WTC11 (cell line): ENCODE data around the gene B3GNT4. TPM values are rescaled to one million over a fixed set of nuclear protein-coding genes. Genes with fewer than 3 reads are reported as not detected.

Experiments used
- ATAC-seq: fragments of 200-7000 bp; cut with Tn5 transposase; 2 replicates; pipeline ENCODE4 v1.10.0; 2021; ENCODE audit warnings: mild to moderate bottlenecking, moderate library complexity
- CTCF ChIA-PET: fragments of 300-600 bp; sonication (Branson Sonifier 250); formaldehyde crosslinking; loops from one replicate; lab custom pipeline; 2021; ENCODE audit warnings: antibody characterized with exemption; lab: Charles Lee
- POLR2A ChIA-PET: fragments of 350-600 bp; sonication (Branson Sonifier 250); formaldehyde crosslinking; loops from one replicate; lab custom pipeline; 2021; ENCODE audit warnings: antibody characterized with exemption; lab: Charles Lee
- DNase-seq: peaks from one replicate; pipeline ENCODE4 v3.0.0; 2021; ENCODE audit warnings: low spot score
- H3K27ac Mint-ChIP-seq: 2 replicates; pipeline ENCODE4 v1.8.0; 2021; ENCODE audit warnings: mixed read lengths
- H3K27me3 Mint-ChIP-seq: 2 replicates; pipeline ENCODE4 v1.8.0; 2021; ENCODE audit warnings: low read depth, mild to moderate bottlenecking, moderate library complexity, mixed read lengths
- H3K36me3 Mint-ChIP-seq: 2 replicates; pipeline ENCODE4 v1.8.0; 2021; ENCODE audit warnings: mixed read lengths
- H3K4me1 Mint-ChIP-seq: 2 replicates; pipeline ENCODE4 v1.8.0; 2022; ENCODE audit warnings: mixed read lengths
- H3K4me3 Mint-ChIP-seq: 2 replicates; pipeline ENCODE4 v1.8.0; 2021; ENCODE audit warnings: mild to moderate bottlenecking, moderate library complexity, mixed read lengths
- H3K9me3 Mint-ChIP-seq: 2 replicates; pipeline ENCODE4 v1.8.0; 2021; ENCODE audit warnings: mixed read lengths
- ELF4 ChIP-seq: sonication (generic); formaldehyde crosslinking; IDR thresholded peaks from 2 replicates; pipeline ENCODE4 v1.8.1; 2022; ENCODE audit warnings: low read depth, mild to moderate bottlenecking, moderate library complexity, missing genetic modification reagents
- GTF2I ChIP-seq: fragments of 250-450 bp; sonication (Bioruptor Pico); conservative IDR thresholded peaks from 2 replicates; pipeline ENCODE4 v1.4.0; 2021; ENCODE audit warnings: mild to moderate bottlenecking
- JAZF1 ChIP-seq: fragments of 250-450 bp; sonication (Bioruptor Pico); IDR thresholded peaks from 2 replicates; pipeline ENCODE4 v1.9.0; 2021; ENCODE audit warnings: moderate library complexity, mild to moderate bottlenecking, inconsistent platforms
- OVOL2 ChIP-seq: fragments of 250-450 bp; sonication (Bioruptor Pico); IDR thresholded peaks from 2 replicates; pipeline ENCODE4 v1.9.0; 2021; ENCODE audit warnings: mild to moderate bottlenecking, borderline replicate concordance
- SP1 ChIP-seq: sonication (generic); formaldehyde crosslinking; conservative IDR thresholded peaks from 2 replicates; pipeline ENCODE4 v1.8.1; 2022; ENCODE audit warnings: missing genetic modification reagents
- TEAD4 ChIP-seq: sonication (generic); formaldehyde crosslinking; IDR thresholded peaks from 2 replicates; pipeline ENCODE4 v1.8.0; 2022; ENCODE audit warnings: mild to moderate bottlenecking, missing genetic modification reagents
- ZNF317 ChIP-seq: sonication (generic); formaldehyde crosslinking; IDR thresholded peaks from 2 replicates; pipeline ENCODE4 v1.8.1; 2023; ENCODE audit warnings: low read depth, mild to moderate bottlenecking, moderate library complexity, missing genetic modification reagents, borderline replicate concordance
- total RNA-seq: library from RNA; stranded (reverse); gene quantifications from 3 replicates; pipeline ENCODE4 v1.2.3, GENCODE V29; 2021
- TF ChIP-seq, protein P1 (sequence below): sonication (generic); formaldehyde crosslinking; IDR thresholded peaks from 2 replicates; pipeline ENCODE4 v1.8.0; 2022; ENCODE audit warnings: mild to moderate bottlenecking, missing genetic modification reagents
- TF ChIP-seq, protein P2 (sequence below): sonication (generic); formaldehyde crosslinking; IDR thresholded peaks from 2 replicates; pipeline ENCODE4 v1.8.1; 2022; ENCODE audit warnings: low read depth, missing genetic modification reagents, borderline replicate concordance
- TF ChIP-seq, protein P3 (sequence below): fragments of 250-450 bp; sonication (Bioruptor Pico); IDR thresholded peaks from 2 replicates; pipeline ENCODE4 v1.8.0; 2021; ENCODE audit warnings: mild to moderate bottlenecking
- TF ChIP-seq, protein P4 (sequence below): sonication (generic); formaldehyde crosslinking; IDR thresholded peaks from 2 replicates; pipeline ENCODE4 v1.8.1; 2022; ENCODE audit warnings: mild to moderate bottlenecking, missing genetic modification reagents, moderate library complexity, borderline replicate concordance
- TF ChIP-seq, protein P5 (sequence below): fragments of 200-600 bp; IDR thresholded peaks from 2 replicates; pipeline ENCODE4 v1.8.0; 2022; ENCODE audit warnings: antibody characterized with exemption
- TF ChIP-seq, protein P6 (sequence below): sonication (generic); formaldehyde crosslinking; IDR thresholded peaks from 2 replicates; pipeline ENCODE4 v1.8.1; 2023; ENCODE audit warnings: mild to moderate bottlenecking, missing genetic modification reagents
- TF ChIP-seq, protein P7 (sequence below): sonication (generic); formaldehyde crosslinking; IDR thresholded peaks from 2 replicates; pipeline ENCODE4 v1.8.0; 2022; ENCODE audit warnings: mild to moderate bottlenecking, missing genetic modification reagents
- TF ChIP-seq, protein P8 (sequence below): fragments of 250-450 bp; sonication (Bioruptor Pico); IDR thresholded peaks from 2 replicates; pipeline ENCODE4 v2.1.2; 2022; ENCODE audit warnings: mild to moderate bottlenecking, moderate library complexity
- TF ChIP-seq, protein P9 (sequence below): sonication (generic); formaldehyde crosslinking; conservative IDR thresholded peaks from 2 replicates; pipeline ENCODE4 v1.8.1; 2022; ENCODE audit warnings: mild to moderate bottlenecking, missing genetic modification reagents

The B3GNT4 gene
- total RNA-seq, 1 experiment from 2014 or later: 2.0 TPM

DNA sequence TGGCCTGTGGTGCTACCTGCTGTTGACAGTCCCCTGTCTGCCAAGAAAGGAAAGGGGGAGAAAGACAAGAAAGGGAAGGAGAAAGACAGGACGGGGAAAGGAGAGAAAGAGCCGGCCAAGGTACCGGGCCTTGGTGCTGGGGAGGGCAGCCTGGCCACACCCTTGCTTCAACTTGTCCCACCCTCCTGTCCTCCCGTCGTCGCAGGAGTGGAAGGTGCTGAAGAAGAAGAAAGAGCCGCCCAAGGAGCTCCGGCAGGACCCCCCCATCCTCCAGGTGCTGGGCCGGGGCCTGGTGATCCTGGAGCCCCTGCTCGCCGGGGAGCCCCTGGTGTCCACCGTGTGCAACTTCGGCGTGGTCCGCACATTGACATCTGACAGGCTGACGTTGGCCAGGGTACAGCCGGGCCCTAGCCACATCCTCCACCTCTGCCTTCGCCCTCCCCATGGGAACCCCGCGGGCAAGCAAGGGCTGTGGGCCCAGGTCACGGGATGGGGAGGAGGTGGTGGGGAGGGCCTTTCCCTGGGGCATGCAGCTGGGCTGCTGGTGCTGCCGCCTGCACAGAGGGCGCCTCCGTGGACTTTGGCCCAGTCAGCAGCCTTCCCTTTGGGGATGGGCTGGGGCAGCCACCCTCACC, 2.9 kb upstream of the B3GNT4 start (continued):
- TF ChIP-seq, protein P1, sequence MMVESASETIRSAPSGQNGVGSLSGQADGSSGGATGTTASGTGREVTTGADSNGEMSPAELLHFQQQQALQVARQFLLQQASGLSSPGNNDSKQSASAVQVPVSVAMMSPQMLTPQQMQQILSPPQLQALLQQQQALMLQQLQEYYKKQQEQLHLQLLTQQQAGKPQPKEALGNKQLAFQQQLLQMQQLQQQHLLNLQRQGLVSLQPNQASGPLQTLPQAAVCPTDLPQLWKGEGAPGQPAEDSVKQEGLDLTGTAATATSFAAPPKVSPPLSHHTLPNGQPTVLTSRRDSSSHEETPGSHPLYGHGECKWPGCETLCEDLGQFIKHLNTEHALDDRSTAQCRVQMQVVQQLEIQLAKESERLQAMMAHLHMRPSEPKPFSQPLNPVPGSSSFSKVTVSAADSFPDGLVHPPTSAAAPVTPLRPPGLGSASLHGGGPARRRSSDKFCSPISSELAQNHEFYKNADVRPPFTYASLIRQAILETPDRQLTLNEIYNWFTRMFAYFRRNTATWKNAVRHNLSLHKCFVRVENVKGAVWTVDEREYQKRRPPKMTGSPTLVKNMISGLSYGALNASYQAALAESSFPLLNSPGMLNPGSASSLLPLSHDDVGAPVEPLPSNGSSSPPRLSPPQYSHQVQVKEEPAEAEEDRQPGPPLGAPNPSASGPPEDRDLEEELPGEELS (CRISPR knock-in tag): no peak
- TF ChIP-seq ZNF317 (CRISPR knock-in tag): no peak
- TF ChIP-seq, protein P2, sequence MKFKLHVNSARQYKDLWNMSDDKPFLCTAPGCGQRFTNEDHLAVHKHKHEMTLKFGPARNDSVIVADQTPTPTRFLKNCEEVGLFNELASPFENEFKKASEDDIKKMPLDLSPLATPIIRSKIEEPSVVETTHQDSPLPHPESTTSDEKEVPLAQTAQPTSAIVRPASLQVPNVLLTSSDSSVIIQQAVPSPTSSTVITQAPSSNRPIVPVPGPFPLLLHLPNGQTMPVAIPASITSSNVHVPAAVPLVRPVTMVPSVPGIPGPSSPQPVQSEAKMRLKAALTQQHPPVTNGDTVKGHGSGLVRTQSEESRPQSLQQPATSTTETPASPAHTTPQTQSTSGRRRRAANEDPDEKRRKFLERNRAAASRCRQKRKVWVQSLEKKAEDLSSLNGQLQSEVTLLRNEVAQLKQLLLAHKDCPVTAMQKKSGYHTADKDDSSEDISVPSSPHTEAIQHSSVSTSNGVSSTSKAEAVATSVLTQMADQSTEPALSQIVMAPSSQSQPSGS (CRISPR knock-in tag): no peak
- TF ChIP-seq, protein P3, sequence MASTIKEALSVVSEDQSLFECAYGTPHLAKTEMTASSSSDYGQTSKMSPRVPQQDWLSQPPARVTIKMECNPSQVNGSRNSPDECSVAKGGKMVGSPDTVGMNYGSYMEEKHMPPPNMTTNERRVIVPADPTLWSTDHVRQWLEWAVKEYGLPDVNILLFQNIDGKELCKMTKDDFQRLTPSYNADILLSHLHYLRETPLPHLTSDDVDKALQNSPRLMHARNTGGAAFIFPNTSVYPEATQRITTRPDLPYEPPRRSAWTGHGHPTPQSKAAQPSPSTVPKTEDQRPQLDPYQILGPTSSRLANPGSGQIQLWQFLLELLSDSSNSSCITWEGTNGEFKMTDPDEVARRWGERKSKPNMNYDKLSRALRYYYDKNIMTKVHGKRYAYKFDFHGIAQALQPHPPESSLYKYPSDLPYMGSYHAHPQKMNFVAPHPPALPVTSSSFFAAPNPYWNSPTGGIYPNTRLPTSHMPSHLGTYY (CRISPR knock-in tag): no peak
- no peak for TF ChIP-seq ELF4 (CRISPR knock-in tag)
- no peak for TF ChIP-seq SP1 (CRISPR knock-in tag)

DNA sequence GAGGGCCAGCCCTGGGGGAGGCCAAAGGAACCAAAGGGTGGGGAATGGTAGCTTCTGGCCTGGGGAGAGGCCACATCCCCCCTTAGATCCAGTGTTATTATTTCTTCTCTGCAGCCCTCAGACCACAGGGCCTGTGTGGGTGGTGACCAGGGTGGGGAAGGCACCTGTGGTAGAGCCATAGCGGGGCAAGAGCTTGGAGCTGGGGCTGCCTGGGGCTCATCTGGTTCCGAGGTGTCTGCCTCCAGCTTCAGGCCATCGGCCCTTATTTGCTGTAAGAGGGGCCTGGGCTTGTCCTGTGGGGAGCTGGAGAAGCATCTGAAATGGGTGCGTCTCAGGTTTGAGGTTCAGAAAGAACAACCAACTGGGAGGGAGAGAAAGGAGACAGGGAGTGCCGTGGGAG, 2.1 kb upstream of the B3GNT4 start:
- Mint-ChIP-seq H3K27ac (no peak overlapping the region), H3K27me3 (peaks cover 43% of the 10 kb centered on the region), H3K4me1 (peaks cover 16% of the 10 kb centered on the region), H3K4me3 (no peak overlapping the region), H3K9me3 (no peaks in the 10 kb centered on the region), H3K36me3 (no peaks in the 10 kb centered on the region)
- ChIA-PET CTCF (interaction anchor here (1.6 kb wide), 1 partner anchor 10 kb away, joined by 6 read pairs; no protein-coding TSS in a partner anchor), POLR2A (interaction anchor here (0.7 kb wide), 1 partner anchor 1370 kb away, joined by 3 read pairs; no protein-coding TSS in a partner anchor)
- DNase-seq (no peak), ATAC-seq (no peak)
- TF ChIP-seq JAZF1: no peak
- TF ChIP-seq, protein P4, sequence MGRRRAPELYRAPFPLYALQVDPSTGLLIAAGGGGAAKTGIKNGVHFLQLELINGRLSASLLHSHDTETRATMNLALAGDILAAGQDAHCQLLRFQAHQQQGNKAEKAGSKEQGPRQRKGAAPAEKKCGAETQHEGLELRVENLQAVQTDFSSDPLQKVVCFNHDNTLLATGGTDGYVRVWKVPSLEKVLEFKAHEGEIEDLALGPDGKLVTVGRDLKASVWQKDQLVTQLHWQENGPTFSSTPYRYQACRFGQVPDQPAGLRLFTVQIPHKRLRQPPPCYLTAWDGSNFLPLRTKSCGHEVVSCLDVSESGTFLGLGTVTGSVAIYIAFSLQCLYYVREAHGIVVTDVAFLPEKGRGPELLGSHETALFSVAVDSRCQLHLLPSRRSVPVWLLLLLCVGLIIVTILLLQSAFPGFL (CRISPR knock-in tag): no peak
- TF ChIP-seq, all 79 proteins: peak for 0

DNA sequence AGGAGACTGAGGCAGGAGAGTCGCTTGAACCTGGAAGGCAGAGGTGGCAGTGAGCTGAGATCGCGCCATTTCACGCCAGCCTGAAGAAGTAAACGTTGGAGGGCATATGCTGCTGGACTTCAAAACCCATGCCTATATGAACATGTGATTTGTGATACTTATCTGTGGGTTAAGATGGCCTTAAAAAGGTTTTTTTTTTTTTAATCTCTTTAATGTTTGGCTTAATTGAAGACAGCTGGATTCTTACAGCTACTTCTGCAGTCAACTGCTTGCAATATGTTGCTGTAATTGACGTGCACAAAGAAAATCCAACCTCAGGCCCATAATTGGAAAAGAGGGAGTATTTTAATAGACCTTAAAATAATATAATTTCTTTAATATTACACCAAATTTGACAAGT, 1.5 kb upstream of the B3GNT4 start:
- no peaks in the 10 kb centered on the region for H3K9me3 Mint-ChIP-seq
- CTCF ChIA-PET: interaction anchor here (1.6 kb wide), 1 partner anchor 11 kb away, joined by 6 read pairs; no protein-coding TSS in a partner anchor
- ATAC-seq (no peak), DNase-seq (no peak)
- H3K4me3 Mint-ChIP-seq: no peak overlapping the region
- POLR2A ChIA-PET: interaction anchor here (0.7 kb wide), 1 partner anchor 1369 kb away, joined by 3 read pairs; no protein-coding TSS in a partner anchor
- H3K36me3 Mint-ChIP-seq: no peaks in the 10 kb centered on the region
- H3K27ac Mint-ChIP-seq: no peak overlapping the region
- H3K27me3 Mint-ChIP-seq: peaks cover 47% of the 10 kb centered on the region
- H3K4me1 Mint-ChIP-seq: peaks cover 16% of the 10 kb centered on the region
- TF ChIP-seq, protein P5, sequence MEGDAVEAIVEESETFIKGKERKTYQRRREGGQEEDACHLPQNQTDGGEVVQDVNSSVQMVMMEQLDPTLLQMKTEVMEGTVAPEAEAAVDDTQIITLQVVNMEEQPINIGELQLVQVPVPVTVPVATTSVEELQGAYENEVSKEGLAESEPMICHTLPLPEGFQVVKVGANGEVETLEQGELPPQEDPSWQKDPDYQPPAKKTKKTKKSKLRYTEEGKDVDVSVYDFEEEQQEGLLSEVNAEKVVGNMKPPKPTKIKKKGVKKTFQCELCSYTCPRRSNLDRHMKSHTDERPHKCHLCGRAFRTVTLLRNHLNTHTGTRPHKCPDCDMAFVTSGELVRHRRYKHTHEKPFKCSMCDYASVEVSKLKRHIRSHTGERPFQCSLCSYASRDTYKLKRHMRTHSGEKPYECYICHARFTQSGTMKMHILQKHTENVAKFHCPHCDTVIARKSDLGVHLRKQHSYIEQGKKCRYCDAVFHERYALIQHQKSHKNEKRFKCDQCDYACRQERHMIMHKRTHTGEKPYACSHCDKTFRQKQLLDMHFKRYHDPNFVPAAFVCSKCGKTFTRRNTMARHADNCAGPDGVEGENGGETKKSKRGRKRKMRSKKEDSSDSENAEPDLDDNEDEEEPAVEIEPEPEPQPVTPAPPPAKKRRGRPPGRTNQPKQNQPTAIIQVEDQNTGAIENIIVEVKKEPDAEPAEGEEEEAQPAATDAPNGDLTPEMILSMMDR: no peak
- TF ChIP-seq OVOL2: no peak
- TF ChIP-seq GTF2I (CRISPR knock-in tag): no peak
- TF ChIP-seq, protein P6, sequence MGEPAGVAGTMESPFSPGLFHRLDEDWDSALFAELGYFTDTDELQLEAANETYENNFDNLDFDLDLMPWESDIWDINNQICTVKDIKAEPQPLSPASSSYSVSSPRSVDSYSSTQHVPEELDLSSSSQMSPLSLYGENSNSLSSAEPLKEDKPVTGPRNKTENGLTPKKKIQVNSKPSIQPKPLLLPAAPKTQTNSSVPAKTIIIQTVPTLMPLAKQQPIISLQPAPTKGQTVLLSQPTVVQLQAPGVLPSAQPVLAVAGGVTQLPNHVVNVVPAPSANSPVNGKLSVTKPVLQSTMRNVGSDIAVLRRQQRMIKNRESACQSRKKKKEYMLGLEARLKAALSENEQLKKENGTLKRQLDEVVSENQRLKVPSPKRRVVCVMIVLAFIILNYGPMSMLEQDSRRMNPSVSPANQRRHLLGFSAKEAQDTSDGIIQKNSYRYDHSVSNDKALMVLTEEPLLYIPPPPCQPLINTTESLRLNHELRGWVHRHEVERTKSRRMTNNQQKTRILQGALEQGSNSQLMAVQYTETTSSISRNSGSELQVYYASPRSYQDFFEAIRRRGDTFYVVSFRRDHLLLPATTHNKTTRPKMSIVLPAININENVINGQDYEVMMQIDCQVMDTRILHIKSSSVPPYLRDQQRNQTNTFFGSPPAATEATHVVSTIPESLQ (CRISPR knock-in tag): no peak
- TF ChIP-seq, protein P7, sequence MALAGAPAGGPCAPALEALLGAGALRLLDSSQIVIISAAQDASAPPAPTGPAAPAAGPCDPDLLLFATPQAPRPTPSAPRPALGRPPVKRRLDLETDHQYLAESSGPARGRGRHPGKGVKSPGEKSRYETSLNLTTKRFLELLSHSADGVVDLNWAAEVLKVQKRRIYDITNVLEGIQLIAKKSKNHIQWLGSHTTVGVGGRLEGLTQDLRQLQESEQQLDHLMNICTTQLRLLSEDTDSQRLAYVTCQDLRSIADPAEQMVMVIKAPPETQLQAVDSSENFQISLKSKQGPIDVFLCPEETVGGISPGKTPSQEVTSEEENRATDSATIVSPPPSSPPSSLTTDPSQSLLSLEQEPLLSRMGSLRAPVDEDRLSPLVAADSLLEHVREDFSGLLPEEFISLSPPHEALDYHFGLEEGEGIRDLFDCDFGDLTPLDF (CRISPR knock-in tag): no peak
- TF ChIP-seq, protein P2 (CRISPR knock-in tag): no peak
- no peak for TF ChIP-seq ELF4 (CRISPR knock-in tag)
- TF ChIP-seq TEAD4 (CRISPR knock-in tag): no peak
- TF ChIP-seq, protein P8, sequence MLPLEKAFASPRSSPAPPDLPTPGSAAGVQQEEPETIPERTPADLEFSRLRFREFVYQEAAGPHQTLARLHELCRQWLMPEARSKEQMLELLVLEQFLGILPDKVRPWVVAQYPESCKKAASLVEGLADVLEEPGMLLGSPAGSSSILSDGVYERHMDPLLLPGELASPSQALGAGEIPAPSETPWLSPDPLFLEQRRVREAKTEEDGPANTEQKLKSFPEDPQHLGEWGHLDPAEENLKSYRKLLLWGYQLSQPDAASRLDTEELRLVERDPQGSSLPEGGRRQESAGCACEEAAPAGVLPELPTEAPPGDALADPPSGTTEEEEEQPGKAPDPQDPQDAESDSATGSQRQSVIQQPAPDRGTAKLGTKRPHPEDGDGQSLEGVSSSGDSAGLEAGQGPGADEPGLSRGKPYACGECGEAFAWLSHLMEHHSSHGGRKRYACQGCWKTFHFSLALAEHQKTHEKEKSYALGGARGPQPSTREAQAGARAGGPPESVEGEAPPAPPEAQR: no peak
- TF ChIP-seq, protein P9, sequence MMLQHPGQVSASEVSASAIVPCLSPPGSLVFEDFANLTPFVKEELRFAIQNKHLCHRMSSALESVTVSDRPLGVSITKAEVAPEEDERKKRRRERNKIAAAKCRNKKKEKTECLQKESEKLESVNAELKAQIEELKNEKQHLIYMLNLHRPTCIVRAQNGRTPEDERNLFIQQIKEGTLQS (CRISPR knock-in tag): no peak
